Esophagus muscularis mucosa (tissue), 4 donors: ENCODE data around the gene PHKA2.

Source experiments
- EP300 ChIP-seq: sonication (generic); formaldehyde crosslinking; IDR thresholded peaks from one replicate; pipeline ENCODE4 v1.6.1; 2017; ENCODE audit warnings: antibody characterized with exemption
- POLR2AphosphoS5 ChIP-seq, 2 donors: sonication (generic); formaldehyde crosslinking; IDR thresholded peaks; one replicate each; pipeline ENCODE4 v1.6.1; 2017; ENCODE audit warnings: antibody characterized with exemption in 2 of 2
- TF ChIP-seq, protein P1 (sequence below), 3 experiments: fragments of 200-600 bp in 2 of 3; fragments of 450-650 bp in 1 of 3; sonication (generic) in 2 of 3; IDR thresholded peaks; one replicate each; pipeline ENCODE4 v1.5.1; 2017 to 2019; ENCODE audit warnings: antibody characterized with exemption in 3 of 3, mild to moderate bottlenecking in 2 of 3, moderate library complexity in 1 of 3

DNA sequence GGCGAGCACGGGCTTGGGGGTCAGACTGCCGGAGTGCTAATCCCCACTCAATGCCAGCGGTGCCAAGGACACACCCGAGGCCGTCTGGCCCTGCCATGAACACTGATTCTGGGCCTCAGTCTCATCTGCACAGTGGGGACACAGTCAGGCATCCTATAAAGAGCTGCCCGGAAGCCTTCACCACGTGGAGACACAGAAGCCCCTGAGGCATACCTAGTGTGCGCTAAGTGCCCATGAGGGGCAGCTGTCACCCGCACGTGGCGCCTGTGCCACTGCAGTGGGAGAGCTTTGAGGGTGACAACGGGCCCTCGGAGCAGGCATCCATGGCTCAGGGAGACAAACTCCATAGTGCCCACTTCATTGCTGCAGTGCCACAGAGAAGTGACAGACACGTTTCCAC lies 86.3 kb downstream of the PHKA2 start:
- TF ChIP-seq, protein P1, sequence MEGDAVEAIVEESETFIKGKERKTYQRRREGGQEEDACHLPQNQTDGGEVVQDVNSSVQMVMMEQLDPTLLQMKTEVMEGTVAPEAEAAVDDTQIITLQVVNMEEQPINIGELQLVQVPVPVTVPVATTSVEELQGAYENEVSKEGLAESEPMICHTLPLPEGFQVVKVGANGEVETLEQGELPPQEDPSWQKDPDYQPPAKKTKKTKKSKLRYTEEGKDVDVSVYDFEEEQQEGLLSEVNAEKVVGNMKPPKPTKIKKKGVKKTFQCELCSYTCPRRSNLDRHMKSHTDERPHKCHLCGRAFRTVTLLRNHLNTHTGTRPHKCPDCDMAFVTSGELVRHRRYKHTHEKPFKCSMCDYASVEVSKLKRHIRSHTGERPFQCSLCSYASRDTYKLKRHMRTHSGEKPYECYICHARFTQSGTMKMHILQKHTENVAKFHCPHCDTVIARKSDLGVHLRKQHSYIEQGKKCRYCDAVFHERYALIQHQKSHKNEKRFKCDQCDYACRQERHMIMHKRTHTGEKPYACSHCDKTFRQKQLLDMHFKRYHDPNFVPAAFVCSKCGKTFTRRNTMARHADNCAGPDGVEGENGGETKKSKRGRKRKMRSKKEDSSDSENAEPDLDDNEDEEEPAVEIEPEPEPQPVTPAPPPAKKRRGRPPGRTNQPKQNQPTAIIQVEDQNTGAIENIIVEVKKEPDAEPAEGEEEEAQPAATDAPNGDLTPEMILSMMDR (IDR thresholded peaks at IDR 0.05), result no peak
- TF ChIP-seq POLR2AphosphoS5 (IDR thresholded peaks at IDR 0.05) (no peak), EP300 (no peak)
